Gastrocnemius medialis (tissue), 4 donors: ENCODE data around the gene TRIM41. TPM values are rescaled to one million over a fixed set of nuclear protein-coding genes. Genes with fewer than 3 reads are reported as not detected.
A peak's percentile ranks its signal among the peaks of the same experiment; 100 is the strongest.

Experiments
- ATAC-seq, 2 donors: fragments of 150-250 bp; one replicate each; pipeline ENCODE4 v1.9.1; 2016
- DNase-seq, 2 donors: peaks; one replicate each; pipeline ENCODE4 v3.0.0-alpha.2; 2019
- H3K27ac ChIP-seq, 4 donors: fragments of 200-600 bp; sonication (generic); 1 replicate in 1 of 4; 2 replicates in 3 of 4; pipeline ENCODE4 v1.5.1; 2016 to 2018; ENCODE audit warnings: mild to moderate bottlenecking in 2 of 4, moderate library complexity in 1 of 4
- H3K27me3 ChIP-seq, 3 donors: fragments of 200-600 bp; sonication (generic) in 2 of 3; 1 replicate in 1 of 3; 2 replicates in 2 of 3; pipeline versions ENCODE4 v1.5.1 to v1.6.0; 2016 to 2019; ENCODE audit warnings: mild to moderate bottlenecking in 1 of 3, moderate library complexity in 1 of 3
- H3K36me3 ChIP-seq, 2 donors: fragments of 200-600 bp; sonication (generic) in 1 of 2; one replicate each; pipeline ENCODE4 v1.5.1; 2017 to 2018
- H3K4me1 ChIP-seq, 2 donors: fragments of 200-600 bp; sonication (generic) in 1 of 2; one replicate each; pipeline ENCODE4 v1.5.1; 2016 to 2017; ENCODE audit warnings: mild to moderate bottlenecking in 2 of 2
- H3K4me3 ChIP-seq, 4 donors: fragments of 200-600 bp; sonication (generic) in 3 of 4; 1 replicate in 1 of 4; 2 replicates in 3 of 4; pipeline ENCODE4 v1.5.1; 2016 to 2019; ENCODE audit warnings: mild to moderate bottlenecking in 2 of 4
- H3K9me3 ChIP-seq, 3 donors: fragments of 200-600 bp; sonication (generic) in 2 of 3; 1 replicate in 1 of 3; 2 replicates in 2 of 3; pipeline ENCODE4 v1.5.1; 2016 to 2019
- CTCF ChIP-seq, 5 experiments: fragments of 450-650 bp in 3 of 5; fragments of 200-600 bp in 2 of 5; sonication (generic) in 2 of 5; IDR thresholded peaks in 4 of 5; conservative IDR thresholded peaks in 1 of 5; 1 replicate in 4 of 5; 2 replicates in 1 of 5; pipeline ENCODE4 v1.5.1; 2016 to 2019; ENCODE audit warnings: antibody characterized with exemption in 5 of 5, mild to moderate bottlenecking in 3 of 5, moderate library complexity in 3 of 5
- POLR2A ChIP-seq, 2 donors: fragments of 450-650 bp; IDR thresholded peaks; one replicate each; pipeline ENCODE4 v1.6.1; 2017; ENCODE audit warnings: antibody characterized with exemption in 2 of 2, mild to moderate bottlenecking in 2 of 2, moderate library complexity in 2 of 2
- in situ Hi-C, 4 donors: fragments of 200-750 bp; cut with MboI; loops; one replicate each; pipeline versions ENCODE4 v1.15.0 to v1.8.0; 2017; ENCODE audit warnings: low sequenced_read_pairs in 4 of 4
- intact Hi-C: fragments of 100-400 bp; cut with DNase I; formaldehyde crosslinking; loops from one replicate; pipeline ENCODE4 v1.15.1; 2023; ENCODE audit warnings: low total_unique reads
- total RNA-seq, 4 donors: library from RNA; depleted of rRNA; stranded (reverse); fragments of >200 nt; gene quantifications; one replicate each; pipeline versions ENCODE4 v1.1.0 to v1.2.3, GENCODE V29; 2016

Gene TRIM41
- total RNA-seq, 4 donors from 2014 or later: 15.6 to 23.5 (median 21.6) TPM

- no peaks in the 10 kb centered on the region for H3K27me3 ChIP-seq
- no peaks in the 10 kb centered on the region for H3K9me3 ChIP-seq
- no peak for ATAC-seq
- no peaks in the 10 kb centered on the region for H3K4me1 ChIP-seq
- TF ChIP-seq POLR2A (IDR thresholded peaks at IDR 0.05): no peak
- intact Hi-C loops: no loop called here
- H3K36me3 ChIP-seq: peaks cover 6 to 88% of the 10 kb centered on the region in 2 donors
- in situ Hi-C loops: no loop called here
- peak overlapping the region in 1 of 4 donors; percentile 20 for H3K27ac ChIP-seq
- no peak for DNase-seq
- H3K4me3 ChIP-seq: no peak overlapping the region
Measured at GRCh38 chr5:181235323-181235688, 12.2 kb downstream of the TRIM41 start.

- DNase-seq (no peak), ATAC-seq (no peak)
- no peaks in the 10 kb centered on the region for H3K9me3 ChIP-seq
- intact Hi-C loops: no loop called here
- in situ Hi-C loops: no loop called here
- H3K4me1 ChIP-seq: no peaks in the 10 kb centered on the region
- no peaks in the 10 kb centered on the region for H3K27me3 ChIP-seq
- TF ChIP-seq POLR2A (IDR thresholded peaks at IDR 0.05) (no peak), CTCF (IDR thresholded peaks at IDR 0.05 in 4 of 5, conservative IDR thresholded peaks at IDR 0.05 in 1 of 5) (no peak)
- H3K27ac ChIP-seq: peak overlapping the region in 1 of 4 donors; percentile 20
- H3K36me3 ChIP-seq: peaks cover 6 to 89% of the 10 kb centered on the region in 2 donors
- no peak overlapping the region for H3K4me3 ChIP-seq
Measured at GRCh38 chr5:181235689-181236366, 12.7 kb downstream of the TRIM41 start.

- in situ Hi-C loops: no loop called here
- Histone ChIP-seq H3K4me1 (peaks cover 4 to 5% of the 10 kb centered on the region in 2 donors), H3K9me3 (no peaks in the 10 kb centered on the region), H3K4me3 (no peak overlapping the region), H3K27ac (no peak overlapping the region), H3K27me3 (no peaks in the 10 kb centered on the region), H3K36me3 (peaks cover 6 to 89% of the 10 kb centered on the region in 2 donors)
- no peak for TF ChIP-seq POLR2A (IDR thresholded peaks at IDR 0.05)
- intact Hi-C loops: no loop called here
- no peak for DNase-seq
- ATAC-seq: no peak
Measured at GRCh38 chr5:181236471-181236870, 13.4 kb downstream of the TRIM41 start.

GRCh38 chr5:181236954-181237641 lies 14.0 kb downstream of the TRIM41 start:
- peaks cover 10% of the 10 kb centered on the region in 2 donors for H3K4me1 ChIP-seq
- in situ Hi-C loops (no loop called here), intact Hi-C loops (no loop called here)
- H3K36me3 ChIP-seq: peaks cover 6 to 89% of the 10 kb centered on the region in 2 donors
- no peak overlapping the region for H3K4me3 ChIP-seq
- H3K27me3 ChIP-seq: no peaks in the 10 kb centered on the region
- no peaks in the 10 kb centered on the region for H3K9me3 ChIP-seq
- no peak overlapping the region for H3K27ac ChIP-seq
- TF ChIP-seq CTCF (IDR thresholded peaks at IDR 0.05 in 4 of 5, conservative IDR thresholded peaks at IDR 0.05 in 1 of 5) (no peak), POLR2A (IDR thresholded peaks at IDR 0.05) (no peak)
- ATAC-seq (no peak), DNase-seq (no peak)

GRCh38 chr5:181237729-181238385 lies 14.8 kb downstream of the TRIM41 start:
- ATAC-seq (no peak), DNase-seq (no peak)
- H3K4me1 ChIP-seq: peaks cover 12 to 17% of the 10 kb centered on the region in 2 donors
- H3K27me3 ChIP-seq: no peaks in the 10 kb centered on the region
- peaks cover 6 to 84% of the 10 kb centered on the region in 2 donors for H3K36me3 ChIP-seq
- H3K9me3 ChIP-seq: no peaks in the 10 kb centered on the region
- no peak overlapping the region for H3K4me3 ChIP-seq
- intact Hi-C loops (no loop called here), in situ Hi-C loops (no loop called here)
- H3K27ac ChIP-seq: peak overlapping the region in 1 of 4 donors; percentile 39
- TF ChIP-seq CTCF (IDR thresholded peaks at IDR 0.05 in 4 of 5, conservative IDR thresholded peaks at IDR 0.05 in 1 of 5): no peak
- TF ChIP-seq POLR2A (IDR thresholded peaks at IDR 0.05): no peak
